D721Med (cell line): ENCODE results near the gene CCR2.

Experiments used
- DNase-seq: peaks from one replicate; pipeline ENCODE4 v3.0.0; 2011; ENCODE audit warnings: low spot score; ENCODE audit not compliant: insufficient read length
- FAIRE-seq: peaks from 2 replicates; lab custom pipeline; 2011; peaks lifted over from hg19 to GRCh38; lab: Jason Lieb, UNC
- TF ChIP-seq, protein P1 (sequence below): IDR thresholded peaks from 2 replicates; pipeline ENCODE4 v1.5.1; 2012; ENCODE audit warnings: mild to moderate bottlenecking, control low read depth; ENCODE audit not compliant: insufficient read depth; ENCODE audit errors: missing control alignments

The CCR2 gene

DNA sequence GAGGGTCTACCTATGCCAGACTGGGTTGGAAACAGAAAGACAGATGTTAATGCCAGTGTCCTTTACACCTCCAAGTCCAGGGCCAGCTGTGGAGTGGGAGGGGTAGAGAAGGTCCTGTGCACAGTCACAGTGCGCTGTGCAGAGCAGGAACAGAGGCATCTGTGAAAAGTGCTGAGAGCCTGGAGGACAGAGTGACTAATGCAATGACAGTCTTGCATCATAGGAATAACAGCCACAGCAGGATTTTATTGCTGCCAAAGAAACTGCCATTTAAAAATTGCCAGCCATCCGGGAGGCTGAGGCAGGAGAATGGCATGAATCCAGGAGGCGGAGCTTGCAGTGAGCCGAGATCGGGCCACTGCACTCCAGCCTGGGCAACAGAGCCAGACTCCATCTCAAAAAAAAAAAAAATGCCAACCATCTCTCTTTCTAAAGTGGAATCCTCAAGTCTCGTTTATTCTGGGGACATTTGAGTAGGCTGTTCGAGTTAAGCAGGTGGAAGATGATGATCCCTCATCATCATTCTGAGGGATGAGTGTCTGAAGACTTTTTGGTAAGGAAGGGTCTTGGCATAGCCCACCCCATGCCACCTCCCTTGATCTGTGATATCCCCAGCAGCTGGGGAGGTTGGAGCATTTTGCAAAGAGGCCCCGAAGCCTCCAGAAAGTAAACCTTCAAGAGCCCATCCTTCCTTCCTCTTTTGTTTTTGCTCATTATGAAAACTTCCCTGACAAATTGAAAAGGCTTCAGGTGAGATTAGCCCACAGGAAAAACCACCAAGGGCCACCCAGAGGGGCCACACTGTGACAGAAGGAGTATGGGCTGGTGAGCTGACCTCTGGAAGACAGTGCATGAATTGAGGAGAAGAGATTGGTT lies 7.7 kb downstream of the CCR2 start:
- DNase-seq, result no peak
- FAIRE-seq, result no peak
- TF ChIP-seq, protein P1, sequence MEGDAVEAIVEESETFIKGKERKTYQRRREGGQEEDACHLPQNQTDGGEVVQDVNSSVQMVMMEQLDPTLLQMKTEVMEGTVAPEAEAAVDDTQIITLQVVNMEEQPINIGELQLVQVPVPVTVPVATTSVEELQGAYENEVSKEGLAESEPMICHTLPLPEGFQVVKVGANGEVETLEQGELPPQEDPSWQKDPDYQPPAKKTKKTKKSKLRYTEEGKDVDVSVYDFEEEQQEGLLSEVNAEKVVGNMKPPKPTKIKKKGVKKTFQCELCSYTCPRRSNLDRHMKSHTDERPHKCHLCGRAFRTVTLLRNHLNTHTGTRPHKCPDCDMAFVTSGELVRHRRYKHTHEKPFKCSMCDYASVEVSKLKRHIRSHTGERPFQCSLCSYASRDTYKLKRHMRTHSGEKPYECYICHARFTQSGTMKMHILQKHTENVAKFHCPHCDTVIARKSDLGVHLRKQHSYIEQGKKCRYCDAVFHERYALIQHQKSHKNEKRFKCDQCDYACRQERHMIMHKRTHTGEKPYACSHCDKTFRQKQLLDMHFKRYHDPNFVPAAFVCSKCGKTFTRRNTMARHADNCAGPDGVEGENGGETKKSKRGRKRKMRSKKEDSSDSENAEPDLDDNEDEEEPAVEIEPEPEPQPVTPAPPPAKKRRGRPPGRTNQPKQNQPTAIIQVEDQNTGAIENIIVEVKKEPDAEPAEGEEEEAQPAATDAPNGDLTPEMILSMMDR, result no peak

DNA sequence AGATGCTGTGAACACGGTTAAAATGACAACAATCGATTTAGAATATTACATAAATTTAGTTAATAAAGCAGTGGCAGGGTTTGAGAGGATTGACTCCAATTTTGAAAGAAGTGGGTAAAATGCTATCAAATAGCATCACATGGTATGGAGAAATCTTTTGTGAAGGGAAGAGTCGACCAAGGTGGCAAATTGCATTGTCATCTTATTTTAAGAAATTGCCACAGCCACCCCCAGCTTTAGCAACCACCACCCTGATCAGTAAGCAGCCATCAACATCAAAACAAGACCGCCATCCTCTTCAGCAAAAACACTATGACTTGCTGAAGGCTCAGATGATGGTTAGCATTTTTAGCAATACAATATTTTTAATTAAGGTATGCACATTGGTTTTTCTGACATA lies 11.1 kb downstream of the CCR2 start:
- TF ChIP-seq, protein P1, result no peak
- DNase-seq, result no peak
- FAIRE-seq, result no peak

DNA sequence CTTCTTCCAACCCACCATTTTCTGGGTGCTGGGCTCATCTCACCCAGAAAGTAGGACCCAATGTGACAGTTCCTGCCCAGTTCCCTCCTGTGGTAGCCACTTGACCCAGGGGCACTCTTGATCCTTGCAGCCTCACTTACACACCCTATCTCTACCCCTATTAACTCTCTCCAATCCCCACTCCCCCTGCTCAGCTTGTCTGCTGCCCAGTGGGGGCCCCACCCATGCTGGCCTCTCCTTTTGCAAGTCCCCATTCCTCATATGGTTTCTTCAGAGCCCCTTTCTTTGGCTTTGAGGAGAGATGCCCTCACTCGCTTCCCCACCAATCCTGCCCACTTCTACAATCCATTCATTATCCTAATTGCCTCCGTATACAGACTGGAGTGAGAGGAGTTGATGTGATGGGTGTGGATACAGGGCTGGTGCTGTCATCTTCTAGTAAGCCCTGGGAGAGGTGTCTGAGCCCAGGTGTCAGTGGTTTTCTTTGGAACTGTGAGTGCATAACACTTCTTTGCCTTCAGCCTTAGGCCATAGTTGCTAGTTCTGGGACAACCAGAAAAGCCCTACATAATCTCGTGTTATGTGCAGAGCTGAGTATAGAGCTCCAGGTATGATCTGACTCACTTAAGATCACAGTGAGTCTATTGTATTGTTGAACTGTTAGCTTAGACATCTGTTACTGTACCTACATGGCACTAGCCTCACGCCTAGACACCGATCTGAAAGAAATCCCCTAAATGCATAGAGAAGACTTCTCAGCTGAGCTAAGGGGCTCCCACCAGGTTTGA lies 12.0 kb downstream of the CCR2 start:
- TF ChIP-seq, protein P1, result no peak
- no peak for FAIRE-seq
- DNase-seq, result no peak

DNA sequence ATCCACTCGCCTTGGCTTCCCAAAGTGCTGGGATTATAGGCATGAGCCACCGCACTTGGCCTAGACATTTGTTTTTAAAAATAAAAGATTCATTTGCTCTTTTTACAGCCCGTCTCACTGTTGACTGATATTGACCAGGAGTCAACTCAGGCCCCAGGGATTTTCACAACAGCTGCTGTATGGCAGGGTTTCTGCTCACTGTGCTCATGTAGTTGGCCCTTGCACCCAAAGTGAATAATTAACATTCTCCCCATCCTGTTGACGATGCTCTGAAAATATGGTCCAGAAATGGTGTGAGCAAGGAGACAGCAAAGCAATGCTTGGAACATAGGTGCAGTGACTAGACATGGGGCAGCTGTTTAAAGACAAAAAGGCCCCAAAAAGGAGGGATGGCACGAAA lies 13.9 kb downstream of the CCR2 start:
- TF ChIP-seq, protein P1, result no peak
- DNase-seq (no peak), FAIRE-seq (no peak)

DNA sequence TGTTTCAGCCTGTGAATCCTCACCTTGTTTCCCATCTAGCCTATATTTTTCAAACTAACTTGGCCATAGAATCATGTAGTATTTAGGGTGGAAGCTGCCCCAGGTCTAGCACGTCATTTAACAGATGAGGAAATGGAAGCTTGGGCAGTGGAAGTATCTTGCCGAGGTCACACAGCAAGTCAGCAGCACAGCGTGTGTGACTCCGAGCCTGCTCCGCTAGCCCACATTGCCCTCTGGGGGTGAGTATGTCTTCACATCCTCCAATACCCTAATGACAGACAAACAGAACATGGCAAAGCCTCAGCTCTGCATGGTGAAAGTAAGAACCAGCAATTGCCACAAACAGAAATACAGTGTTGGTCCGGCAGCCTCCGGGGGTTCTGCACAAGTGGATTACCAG lies 14.7 kb downstream of the CCR2 start:
- DNase-seq (no peak), FAIRE-seq (no peak)

DNA sequence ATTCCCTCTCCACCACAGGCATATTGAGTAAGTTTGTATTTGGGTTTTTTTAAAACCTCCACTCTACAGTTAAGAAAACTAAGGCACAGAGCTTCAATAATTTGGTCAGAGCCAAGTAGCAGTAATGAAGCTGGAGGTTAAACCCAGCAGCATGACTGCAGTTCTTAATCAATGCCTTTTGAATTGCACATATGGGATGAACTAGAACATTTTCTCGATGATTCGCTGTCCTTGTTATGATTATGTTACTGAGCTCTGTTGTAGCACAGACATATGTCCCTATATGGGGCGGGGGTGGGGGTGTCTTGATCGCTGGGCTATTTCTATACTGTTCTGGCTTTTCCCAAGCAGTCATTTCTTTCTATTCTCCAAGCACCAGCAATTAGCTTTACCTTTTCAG lies 15.2 kb downstream of the CCR2 start:
- no peak for DNase-seq
- TF ChIP-seq, protein P1, result no peak
- no peak for FAIRE-seq

More for the DNA sequence above, 14.7 kb downstream of the CCR2 start:
- TF ChIP-seq, protein P1, result peak; percentile 15

DNA sequence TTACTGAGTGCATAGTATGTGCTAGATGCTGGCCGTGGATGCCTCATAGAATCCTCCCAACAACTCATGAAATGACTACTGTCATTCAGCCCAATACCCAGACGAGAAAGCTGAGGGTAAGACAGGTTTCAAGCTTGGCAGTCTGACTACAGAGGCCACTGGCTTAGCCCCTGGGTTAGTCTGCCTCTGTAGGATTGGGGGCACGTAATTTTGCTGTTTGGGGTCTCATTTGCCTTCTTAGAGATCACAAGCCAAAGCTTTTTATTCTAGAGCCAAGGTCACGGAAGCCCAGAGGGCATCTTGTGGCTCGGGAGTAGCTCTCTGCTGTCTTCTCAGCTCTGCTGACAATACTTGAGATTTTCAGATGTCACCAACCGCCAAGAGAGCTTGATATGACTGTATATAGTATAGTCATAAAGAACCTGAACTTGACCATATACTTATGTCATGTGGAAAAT lies 15.8 kb downstream of the CCR2 start:
- no peak for FAIRE-seq

More for the DNA sequence above, 15.8 kb downstream of the CCR2 start:
- TF ChIP-seq, protein P1, result no peak
- DNase-seq, result no peak
